Small intestine (tissue), 7 donors: ENCODE data around the gene HEATR5B. TPM values are rescaled to one million over a fixed set of nuclear protein-coding genes. Genes with fewer than 3 reads are reported as not detected.

Experiments
- DNase-seq, 2 donors: peaks; one replicate each; pipeline versions ENCODE4 v3.0.0 to v3.0.0-alpha.2; 2013
- FAIRE-seq: peaks from 2 replicates; lab custom pipeline; 2012; peaks lifted over from hg19 to GRCh38; lab: Jason Lieb, UNC
- H3K27ac ChIP-seq, 3 donors: one replicate each; pipeline ENCODE4 v1.5.1; 2013; ENCODE audit warnings: low read length in 2 of 3, mild to moderate bottlenecking in 2 of 3, control low read depth in 1 of 3, inconsistent platforms in 1 of 3, low read depth in 1 of 3, moderate library complexity in 1 of 3
- H3K27me3 ChIP-seq, 3 donors: one replicate each; pipeline ENCODE4 v1.6.1; 2013; ENCODE audit warnings: low read length in 3 of 3, inconsistent platforms in 1 of 3; ENCODE audit not compliant: control insufficient read depth in 3 of 3, insufficient read depth in 3 of 3
- H3K36me3 ChIP-seq, 3 donors: one replicate each; pipeline ENCODE4 v1.6.1; 2013; ENCODE audit warnings: low read length in 3 of 3, inconsistent platforms in 1 of 3, low read depth in 1 of 3, mild to moderate bottlenecking in 1 of 3, moderate library complexity in 1 of 3; ENCODE audit not compliant: control insufficient read depth in 3 of 3, insufficient read depth in 2 of 3
- H3K4me1 ChIP-seq, 3 donors: one replicate each; pipeline ENCODE4 v1.6.1; 2013; ENCODE audit warnings: low read length in 2 of 3, inconsistent platforms in 1 of 3, low read depth in 1 of 3, mild to moderate bottlenecking in 1 of 3, moderate library complexity in 1 of 3; ENCODE audit not compliant: control insufficient read depth in 3 of 3, insufficient read depth in 2 of 3
- H3K4me3 ChIP-seq, 3 donors: one replicate each; pipeline ENCODE4 v1.5.1; 2013; ENCODE audit warnings: low read length in 3 of 3, control low read depth in 1 of 3, inconsistent platforms in 1 of 3, low read depth in 1 of 3, mild to moderate bottlenecking in 1 of 3, moderate library complexity in 1 of 3
- H3K9me3 ChIP-seq, 2 donors: one replicate each; pipeline ENCODE4 v1.6.1; 2013; ENCODE audit warnings: low read depth in 1 of 2, low read length in 1 of 2; ENCODE audit not compliant: control insufficient read depth in 2 of 2, insufficient read depth in 1 of 2
- whole genome bisulfite sequencing, 3 donors: extraction: QIAGEN DNeasy Blood & Tissue Kit; methylation state at CpG; one replicate each; pipeline ENCODE4 v1.1.7; 2013; 5-methylcytosine and 5-hydroxymethylcytosine counted together
- polyA plus RNA-seq, 4 donors: library from polyadenylated mRNA; stranded (reverse) in 3 of 4; unstranded in 1 of 4; fragments of 200-250 nt in 3 of 4; fragments of 120-200 nt in 1 of 4; gene quantifications; one replicate each; pipeline versions ENCODE4 v1.2.1 to v1.2.3, GENCODE V29; 2013
- donor health status: healthy with polysubstance abuse.
- donor health status: control.
- donor health status: control.
- donor health status: Bipolar disorder and iron deficiency.
- donor health status: healthy.

Gene HEATR5B
- polyA plus RNA-seq, 4 donors = 6.2 to 18.3 (median 10.5) TPM

GRCh38 chr2:36963106-36963505, 121.1 kb downstream of the HEATR5B start:
- 83 to 87% (median 84%) methylated on average over 4 of the region's 4 CpGs for WGBS, 3 donors
- no peaks in the 10 kb centered on the region for H3K9me3 ChIP-seq
- FAIRE-seq (no peak), DNase-seq (no peak)
- H3K4me3 ChIP-seq = no peak overlapping the region
- no peak overlapping the region for H3K27ac ChIP-seq
- no peaks in the 10 kb centered on the region for H3K27me3 ChIP-seq
- peaks cover 0 to 7% (median 7%) of the 10 kb centered on the region in 3 donors for H3K4me1 ChIP-seq
- H3K36me3 ChIP-seq = peaks cover 2% of the 10 kb centered on the region in 3 donors

- Histone ChIP-seq H3K4me3 (no peak overlapping the region), H3K36me3 (peaks cover 2% of the 10 kb centered on the region in 3 donors), H3K9me3 (no peaks in the 10 kb centered on the region), H3K27ac (no peak overlapping the region), H3K4me1 (peaks cover 0 to 7% (median 7%) of the 10 kb centered on the region in 3 donors), H3K27me3 (no peaks in the 10 kb centered on the region)
- 87 to 95% (median 90%) methylated on average over 4 to 5 of the region's 5 CpGs for WGBS, 3 donors
- DNase-seq = no peak
- FAIRE-seq = no peak
These were observed 123.4 kb downstream of the HEATR5B start for GRCh38 chr2:36960773-36961172.

- FAIRE-seq = no peak
These were observed 124.0 kb downstream of the HEATR5B start for GRCh38 chr2:36960005-36960675.

GRCh38 chr2:36954977-36955607, 129.1 kb downstream of the HEATR5B start:
- Histone ChIP-seq H3K9me3 (no peaks in the 10 kb centered on the region), H3K36me3 (peaks cover under 1 to 2% (median 2%) of the 10 kb centered on the region in 3 donors), H3K27me3 (no peaks in the 10 kb centered on the region), H3K27ac (no peak overlapping the region), H3K4me3 (no peak overlapping the region), H3K4me1 (no peaks in the 10 kb centered on the region)
- no peak for FAIRE-seq
- no peak for DNase-seq
- 76 to 83% (median 80%) methylated on average over 6 of the region's 6 CpGs for WGBS, 3 donors

More at GRCh38 chr2:36960005-36960675, 124.0 kb downstream of the HEATR5B start:
- WGBS, 3 donors = 85 to 92% (median 91%) methylated on average over 2 of the region's 2 CpGs
- Histone ChIP-seq H3K36me3 (peaks cover 2% of the 10 kb centered on the region in 3 donors), H3K4me1 (peaks cover 0 to 7% (median 7%) of the 10 kb centered on the region in 3 donors), H3K27ac (no peak overlapping the region), H3K4me3 (no peak overlapping the region), H3K9me3 (no peaks in the 10 kb centered on the region), H3K27me3 (no peaks in the 10 kb centered on the region)
- DNase-seq = no peak

GRCh38 chr2:36952748-36953197, 131.4 kb downstream of the HEATR5B start:
- no peaks in the 10 kb centered on the region for H3K4me1 ChIP-seq
- FAIRE-seq (no peak), DNase-seq (no peak)
- 81 to 97% (median 87%) methylated on average over 3 of the region's 3 CpGs for WGBS, 3 donors
- no peak overlapping the region for H3K4me3 ChIP-seq
- H3K9me3 ChIP-seq = no peaks in the 10 kb centered on the region
- no peaks in the 10 kb centered on the region for H3K36me3 ChIP-seq
- H3K27me3 ChIP-seq = no peaks in the 10 kb centered on the region
- H3K27ac ChIP-seq = no peak overlapping the region

GRCh38 chr2:36951574-36951973, 132.6 kb downstream of the HEATR5B start:
- 90 to 92% (median 92%) methylated on average over 7 of the region's 7 CpGs for WGBS, 3 donors
- DNase-seq = peak in 1 of 2 donors; percentile 23
- Histone ChIP-seq H3K36me3 (no peaks in the 10 kb centered on the region), H3K4me3 (no peak overlapping the region), H3K4me1 (no peaks in the 10 kb centered on the region), H3K9me3 (no peaks in the 10 kb centered on the region), H3K27ac (no peak overlapping the region), H3K27me3 (no peaks in the 10 kb centered on the region)
- no peak for FAIRE-seq

- WGBS, 3 donors = 90 to 98% (median 96%) methylated on average over 2 of the region's 2 CpGs
- no peak overlapping the region for H3K27ac ChIP-seq
- no peaks in the 10 kb centered on the region for H3K4me1 ChIP-seq
- H3K36me3 ChIP-seq = no peaks in the 10 kb centered on the region
- DNase-seq (no peak), FAIRE-seq (no peak)
- H3K27me3 ChIP-seq = no peaks in the 10 kb centered on the region
- H3K9me3 ChIP-seq = no peaks in the 10 kb centered on the region
- no peak overlapping the region for H3K4me3 ChIP-seq
These were observed 133.1 kb downstream of the HEATR5B start for GRCh38 chr2:36951027-36951518.

GRCh38 chr2:36949845-36950244, 134.3 kb downstream of the HEATR5B start:
- Histone ChIP-seq H3K9me3 (no peaks in the 10 kb centered on the region), H3K27ac (no peak overlapping the region), H3K4me1 (no peaks in the 10 kb centered on the region), H3K27me3 (no peaks in the 10 kb centered on the region), H3K4me3 (no peak overlapping the region), H3K36me3 (no peaks in the 10 kb centered on the region)
- FAIRE-seq (no peak), DNase-seq (no peak)
- WGBS, 3 donors = 70 to 85% (median 74%) methylated on average over 1 of the region's 1 CpG
